IMR-90 (cell line): Measurements from ENCODE around the gene MREG.

Experiments used
- RAD21 ChIP-seq: IDR thresholded peaks from 2 replicates; pipeline ENCODE4 v1.6.1; 2012; ENCODE audit warnings: low read length, improper control_type of control experiment
- TF ChIP-seq, protein P1 (sequence below): conservative IDR thresholded peaks from 2 replicates; pipeline ENCODE4 v1.5.1; 2012; ENCODE audit warnings: mild to moderate bottlenecking, low read depth, low read length, improper control_type of control experiment

DNA sequence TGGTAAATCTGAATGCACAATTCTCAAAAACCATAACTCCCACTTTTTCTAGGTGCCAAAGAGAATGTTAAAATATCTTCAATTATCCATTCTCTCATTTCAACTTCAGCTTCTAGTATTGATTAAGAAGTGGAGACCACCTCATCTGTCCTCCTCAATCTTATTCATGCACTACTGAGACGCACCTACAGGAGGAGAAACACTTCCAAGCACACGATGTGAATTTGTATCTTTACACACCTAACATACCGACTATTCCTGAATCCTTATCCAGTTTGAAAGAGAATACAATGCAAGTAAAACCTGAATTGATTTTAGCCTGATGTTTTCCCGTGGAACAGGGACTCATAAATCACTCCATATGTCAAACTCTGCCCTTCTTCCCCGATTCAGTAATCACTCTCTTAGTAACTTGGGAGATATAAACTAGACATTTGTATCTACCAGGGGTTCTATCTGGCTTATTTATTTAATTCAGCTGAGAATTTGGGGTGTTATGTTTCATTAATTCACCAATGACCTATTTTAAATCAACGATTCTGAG is 101.0 kb downstream of the MREG start:
- TF ChIP-seq RAD21 = no peak
- TF ChIP-seq, protein P1, sequence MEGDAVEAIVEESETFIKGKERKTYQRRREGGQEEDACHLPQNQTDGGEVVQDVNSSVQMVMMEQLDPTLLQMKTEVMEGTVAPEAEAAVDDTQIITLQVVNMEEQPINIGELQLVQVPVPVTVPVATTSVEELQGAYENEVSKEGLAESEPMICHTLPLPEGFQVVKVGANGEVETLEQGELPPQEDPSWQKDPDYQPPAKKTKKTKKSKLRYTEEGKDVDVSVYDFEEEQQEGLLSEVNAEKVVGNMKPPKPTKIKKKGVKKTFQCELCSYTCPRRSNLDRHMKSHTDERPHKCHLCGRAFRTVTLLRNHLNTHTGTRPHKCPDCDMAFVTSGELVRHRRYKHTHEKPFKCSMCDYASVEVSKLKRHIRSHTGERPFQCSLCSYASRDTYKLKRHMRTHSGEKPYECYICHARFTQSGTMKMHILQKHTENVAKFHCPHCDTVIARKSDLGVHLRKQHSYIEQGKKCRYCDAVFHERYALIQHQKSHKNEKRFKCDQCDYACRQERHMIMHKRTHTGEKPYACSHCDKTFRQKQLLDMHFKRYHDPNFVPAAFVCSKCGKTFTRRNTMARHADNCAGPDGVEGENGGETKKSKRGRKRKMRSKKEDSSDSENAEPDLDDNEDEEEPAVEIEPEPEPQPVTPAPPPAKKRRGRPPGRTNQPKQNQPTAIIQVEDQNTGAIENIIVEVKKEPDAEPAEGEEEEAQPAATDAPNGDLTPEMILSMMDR = no peak
